PC-3 (cell line): ENCODE data around the gene FBXO42. TPM values are rescaled to one million over a fixed set of nuclear protein-coding genes. Genes with fewer than 3 reads are reported as not detected.

Experiments used
- ATAC-seq: fragments of 200-7000 bp; cut with Tn5 transposase; 2 replicates; pipeline ENCODE4 v1.9.1; 2020; ENCODE audit warnings: mild to moderate bottlenecking, moderate library complexity
- BruUV-seq: library from RNA; stranded (reverse); fragments of 400-500 nt; replicated peaks from 2 replicates; lab custom pipeline; 2021; lab: Mats Ljungman, UMichigan
- CTCF ChIA-PET: fragments of 300-600 bp; sonication (Branson Sonifier 250); formaldehyde crosslinking; loops from one replicate; lab custom pipeline; 2022; ENCODE audit warnings: antibody characterized with exemption; lab: Charles Lee
- POLR2A ChIA-PET: fragments of 300-600 bp; sonication (Branson Sonifier 250); formaldehyde crosslinking; loops from one replicate; lab custom pipeline; 2022; ENCODE audit warnings: antibody characterized with exemption; ENCODE audit not compliant: unreplicated experiment; lab: Charles Lee
- DNase-seq: peaks from one replicate; pipeline ENCODE4 v3.0.0-alpha.2; 2015
- H2AFZ ChIP-seq: fragments of 300-600 bp; sonication (generic); 2 replicates; pipeline ENCODE4 v1.6.0; 2016; ENCODE audit warnings: antibody characterized with exemption, low read length
- H3F3A ChIP-seq: fragments of 300-600 bp; sonication (generic); one replicate; pipeline ENCODE4 v1.6.0; 2017; ENCODE audit warnings: antibody characterized with exemption, low read length, control low read depth, mild to moderate bottlenecking; ENCODE audit not compliant: unreplicated experiment
- H3K27ac ChIP-seq: fragments of 300-600 bp; sonication (generic); 2 replicates; pipeline ENCODE4 v1.5.1; 2016; ENCODE audit warnings: mild to moderate bottlenecking, low read length
- H3K27me3 ChIP-seq: fragments of 300-600 bp; sonication (generic); 2 replicates; pipeline ENCODE4 v1.6.1; 2016; ENCODE audit warnings: low read length, mixed read lengths
- H3K36me3 ChIP-seq: fragments of 300-600 bp; sonication (generic); 2 replicates; pipeline ENCODE4 v1.6.1; 2016; ENCODE audit warnings: low read depth, mixed run types, low read length, mixed read lengths
- H3K4me1 ChIP-seq: fragments of 300-600 bp; sonication (generic); 2 replicates; pipeline ENCODE4 v1.5.1; 2016; ENCODE audit warnings: low read length; ENCODE audit not compliant: insufficient read depth
- H3K4me2 ChIP-seq: fragments of 300-600 bp; sonication (generic); 2 replicates; pipeline ENCODE4 v1.6.0; 2016; ENCODE audit warnings: low read length
- H3K4me3 ChIP-seq: fragments of 300-600 bp; sonication (generic); 2 replicates; pipeline ENCODE4 v1.5.1; 2016; ENCODE audit warnings: mild to moderate bottlenecking, low read length, mixed read lengths
- H3K79me2 ChIP-seq: fragments of 300-600 bp; sonication (generic); 2 replicates; pipeline ENCODE4 v1.6.1; 2017; ENCODE audit warnings: low read length, mixed read lengths
- H3K9ac ChIP-seq: fragments of 300-600 bp; sonication (generic); 2 replicates; pipeline ENCODE4 v1.6.0; 2016; ENCODE audit warnings: mild to moderate bottlenecking, low read length
- H3K9me2 ChIP-seq: fragments of 300-600 bp; sonication (generic); replicated peaks from 2 replicates; pipeline ENCODE4 v1.6.1; 2016; ENCODE audit warnings: mixed run types, low read length, mixed read lengths
- H3K9me3 ChIP-seq: fragments of 300-600 bp; sonication (generic); 2 replicates; pipeline ENCODE4 v1.6.1; 2016; ENCODE audit warnings: low read length, mixed read lengths
- H4K20me1 ChIP-seq: fragments of 300-600 bp; sonication (generic); 2 replicates; pipeline ENCODE4 v1.6.1; 2016; ENCODE audit warnings: low read length, mixed read lengths
- CTCF ChIP-seq: fragments of 300-600 bp; sonication (generic); conservative IDR thresholded peaks from 2 replicates; pipeline ENCODE4 v1.5.1; 2017; ENCODE audit warnings: antibody characterized with exemption, low read depth, mild to moderate bottlenecking, low read length
- EZH2 ChIP-seq: fragments of 300-600 bp; sonication (generic); IDR thresholded peaks from one replicate; pipeline ENCODE4 v1.6.1; 2017; ENCODE audit warnings: antibody characterized with exemption, mild to moderate bottlenecking, low read length; ENCODE audit not compliant: unreplicated experiment
- EZH2phosphoT487 ChIP-seq: fragments of 300-600 bp; sonication (generic); IDR thresholded peaks from 2 replicates; pipeline ENCODE4 v1.6.1; 2018; ENCODE audit warnings: mild to moderate bottlenecking, antibody characterized with exemption, low read length, borderline replicate concordance
- intact Hi-C: fragments of 100-400 bp; cut with micrococcal nuclease; formaldehyde crosslinking; loops from 2 replicates; pipeline ENCODE4 v1.9.0; 2023
- total RNA-seq: library from RNA; depleted of rRNA; stranded (reverse); fragments of >200 nt; gene quantifications from 2 replicates; pipeline ENCODE4 v1.2.3, GENCODE V29; 2014

Gene FBXO42
- total RNA-seq, 1 experiment from 2014 or later: 16.0 TPM

GRCh38 chr1:16302709-16303627 lies 49.3 kb downstream of the FBXO42 start:
- BruUV-seq: no TSS peak
- Histone ChIP-seq H3K4me3 (no peak overlapping the region), H3K4me2 (no peak overlapping the region), H3F3A (no peaks in the 10 kb centered on the region), H2AFZ (no peak overlapping the region), H3K36me3 (peaks cover 15% of the 10 kb centered on the region), H3K9ac (no peak overlapping the region), H4K20me1 (no peaks in the 10 kb centered on the region), H3K9me3 (peaks cover 4% of the 10 kb centered on the region; the same call in 1 of the 2 replicates), H3K9me2 (no peaks in the 10 kb centered on the region), H3K4me1 (no peaks in the 10 kb centered on the region), H3K27me3 (no peaks in the 10 kb centered on the region), H3K79me2 (no peaks in the 10 kb centered on the region), H3K27ac (no peak overlapping the region)
- POLR2A ChIA-PET: no interaction called here
- intact Hi-C loops: no loop called here
- TF ChIP-seq CTCF (no peak), EZH2phosphoT487 (no peak), EZH2 (no peak)
- DNase-seq: no peak
- CTCF ChIA-PET: no interaction called here
- no peak for ATAC-seq

DNA sequence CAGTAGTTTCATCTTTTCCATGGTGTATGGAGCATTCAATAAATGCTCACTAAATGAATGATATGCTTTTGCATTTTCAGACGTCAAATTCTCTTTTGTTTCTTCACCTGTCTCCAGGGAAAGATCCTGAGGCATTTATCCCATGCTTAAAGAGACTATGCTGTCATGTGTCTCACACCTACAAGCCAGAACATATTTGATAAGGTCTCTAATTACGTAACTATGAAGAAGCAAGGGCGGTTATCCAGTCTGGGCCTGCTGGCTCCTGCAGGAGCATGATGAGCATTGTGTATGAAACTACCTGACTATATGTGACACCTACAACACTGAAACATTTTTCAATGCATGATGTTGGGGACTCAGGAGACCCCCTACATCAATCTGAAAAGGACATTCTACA lies 51.8 kb downstream of the FBXO42 start:
- H3K27me3 ChIP-seq: no peaks in the 10 kb centered on the region
- CTCF ChIA-PET: interaction anchor here (0.6 kb wide), 1 partner anchor 47 kb away, joined by 13 read pairs; no protein-coding TSS in a partner anchor
- no peak for DNase-seq
- intact Hi-C loops: no loop called here
- TF ChIP-seq EZH2 (no peak), CTCF (no peak), EZH2phosphoT487 (no peak)
- H3K4me2 ChIP-seq: no peak overlapping the region
- POLR2A ChIA-PET: no interaction called here
- peaks cover 7% of the 10 kb centered on the region; the same call in 1 of the 2 replicates for H3K36me3 ChIP-seq
- H3K79me2 ChIP-seq: no peaks in the 10 kb centered on the region
- H3K27ac ChIP-seq: no peak overlapping the region
- no TSS peak for BruUV-seq
- no peaks in the 10 kb centered on the region for H4K20me1 ChIP-seq
- H2AFZ ChIP-seq: no peak overlapping the region
- no peaks in the 10 kb centered on the region for H3K9me3 ChIP-seq
- no peaks in the 10 kb centered on the region for H3K9me2 ChIP-seq
- H3K9ac ChIP-seq: no peak overlapping the region
- H3K4me1 ChIP-seq: no peaks in the 10 kb centered on the region
- no peak overlapping the region for H3K4me3 ChIP-seq
- peak; percentile 39 for ATAC-seq
- no peaks in the 10 kb centered on the region for H3F3A ChIP-seq

DNA sequence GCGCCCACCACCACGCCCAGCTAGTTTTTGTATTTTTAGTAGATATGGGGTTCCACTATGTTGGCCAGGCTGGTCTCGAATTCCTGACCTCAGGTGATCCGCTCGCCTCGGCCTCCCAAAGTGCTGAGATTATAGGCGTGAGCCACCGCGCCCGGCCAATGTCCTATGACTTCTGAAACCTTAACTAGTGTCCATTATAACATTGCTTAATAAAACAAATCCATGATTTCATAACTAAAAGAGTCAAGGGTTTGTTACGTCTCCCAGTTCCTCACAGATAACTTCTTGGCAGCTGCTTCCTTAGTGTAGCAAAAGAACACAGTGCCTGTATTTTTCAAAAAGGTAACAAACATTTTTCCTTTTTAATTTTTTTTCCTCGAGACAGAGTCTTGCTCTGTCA lies 53.6 kb downstream of the FBXO42 start:
- Histone ChIP-seq H3K9me2 (no peaks in the 10 kb centered on the region), H3K27ac (no peak overlapping the region), H4K20me1 (no peaks in the 10 kb centered on the region), H3K27me3 (no peaks in the 10 kb centered on the region), H3K9me3 (no peaks in the 10 kb centered on the region), H3K79me2 (no peaks in the 10 kb centered on the region), H2AFZ (no peak overlapping the region), H3K9ac (no peak overlapping the region), H3K4me2 (no peak overlapping the region), H3F3A (no peaks in the 10 kb centered on the region), H3K36me3 (peaks cover 7% of the 10 kb centered on the region; the same call in 1 of the 2 replicates), H3K4me1 (no peaks in the 10 kb centered on the region), H3K4me3 (no peak overlapping the region)
- intact Hi-C loops: no loop called here
- ATAC-seq: no peak
- TF ChIP-seq EZH2phosphoT487 (no peak), EZH2 (no peak), CTCF (no peak)
- CTCF ChIA-PET: interaction anchor here (0.7 kb wide), 1 partner anchor 219 kb away, joined by 5 read pairs; no protein-coding TSS in a partner anchor
- no TSS peak for BruUV-seq
- no peak for DNase-seq
- POLR2A ChIA-PET: no interaction called here
